Measurements from ENCODE around the gene SASH1.

- no peak for TF ChIP-seq CTCF (IDR thresholded peaks at IDR 0.05)
- TF ChIP-seq POLR2A (IDR thresholded peaks at IDR 0.05), result peak in 1 of 2 donors; percentile 49
Measured at GRCh38 chr6:148509800-148510581, 167.4 kb downstream of the SASH1 start.

Data from tibial nerve (tissue), 3 donors.